ENCODE data around the gene COG8. TPM values are rescaled to one million over a fixed set of nuclear protein-coding genes. Genes with fewer than 3 reads are reported as not detected.

COG8 gene
- total RNA-seq, 4 donors from 2014 or later, result 24.0 to 36.0 (median 30.1) TPM

GRCh38 chr16:69348222-69348621 is 8.9 kb upstream of the COG8 start:
- H3K4me3 ChIP-seq, result no peak overlapping the region
- 85 to 88% methylated on average over 3 to 4 of the region's 6 CpGs for WGBS, 2 donors
- TF ChIP-seq, protein P1, sequence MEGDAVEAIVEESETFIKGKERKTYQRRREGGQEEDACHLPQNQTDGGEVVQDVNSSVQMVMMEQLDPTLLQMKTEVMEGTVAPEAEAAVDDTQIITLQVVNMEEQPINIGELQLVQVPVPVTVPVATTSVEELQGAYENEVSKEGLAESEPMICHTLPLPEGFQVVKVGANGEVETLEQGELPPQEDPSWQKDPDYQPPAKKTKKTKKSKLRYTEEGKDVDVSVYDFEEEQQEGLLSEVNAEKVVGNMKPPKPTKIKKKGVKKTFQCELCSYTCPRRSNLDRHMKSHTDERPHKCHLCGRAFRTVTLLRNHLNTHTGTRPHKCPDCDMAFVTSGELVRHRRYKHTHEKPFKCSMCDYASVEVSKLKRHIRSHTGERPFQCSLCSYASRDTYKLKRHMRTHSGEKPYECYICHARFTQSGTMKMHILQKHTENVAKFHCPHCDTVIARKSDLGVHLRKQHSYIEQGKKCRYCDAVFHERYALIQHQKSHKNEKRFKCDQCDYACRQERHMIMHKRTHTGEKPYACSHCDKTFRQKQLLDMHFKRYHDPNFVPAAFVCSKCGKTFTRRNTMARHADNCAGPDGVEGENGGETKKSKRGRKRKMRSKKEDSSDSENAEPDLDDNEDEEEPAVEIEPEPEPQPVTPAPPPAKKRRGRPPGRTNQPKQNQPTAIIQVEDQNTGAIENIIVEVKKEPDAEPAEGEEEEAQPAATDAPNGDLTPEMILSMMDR (IDR thresholded peaks at IDR 0.05), result no peak
- TF ChIP-seq POLR2A (IDR thresholded peaks at IDR 0.05), result no peak
- intact Hi-C loops (cut with DNase I), result no loop called here
- peaks cover 0 to 64% (median 0%) of the 10 kb centered on the region in 3 donors for H3K36me3 ChIP-seq
- H3K27me3 ChIP-seq, result no peaks in the 10 kb centered on the region
- DNase-seq, result no peak
- H3K4me1 ChIP-seq, result no peaks in the 10 kb centered on the region
- H3K27ac ChIP-seq, result no peak overlapping the region
- no peaks in the 10 kb centered on the region for H3K9me3 ChIP-seq

GRCh38 chr16:69346683-69347082 is 7.3 kb upstream of the COG8 start:
- Histone ChIP-seq H3K27me3 (no peaks in the 10 kb centered on the region), H3K4me1 (peaks cover 0 to 4% (median 0%) of the 10 kb centered on the region in 3 donors), H3K36me3 (peaks cover 0 to 65% (median 5%) of the 10 kb centered on the region in 3 donors), H3K9me3 (no peaks in the 10 kb centered on the region), H3K27ac (no peak overlapping the region), H3K4me3 (no peak overlapping the region)
- intact Hi-C loops (cut with DNase I), result no loop called here
- TF ChIP-seq, protein P1 (IDR thresholded peaks at IDR 0.05), result no peak
- TF ChIP-seq POLR2A (IDR thresholded peaks at IDR 0.05), result no peak
- 88 to 89% methylated on average over 6 of the region's 6 CpGs for WGBS, 2 donors
- no peak for DNase-seq

DNA sequence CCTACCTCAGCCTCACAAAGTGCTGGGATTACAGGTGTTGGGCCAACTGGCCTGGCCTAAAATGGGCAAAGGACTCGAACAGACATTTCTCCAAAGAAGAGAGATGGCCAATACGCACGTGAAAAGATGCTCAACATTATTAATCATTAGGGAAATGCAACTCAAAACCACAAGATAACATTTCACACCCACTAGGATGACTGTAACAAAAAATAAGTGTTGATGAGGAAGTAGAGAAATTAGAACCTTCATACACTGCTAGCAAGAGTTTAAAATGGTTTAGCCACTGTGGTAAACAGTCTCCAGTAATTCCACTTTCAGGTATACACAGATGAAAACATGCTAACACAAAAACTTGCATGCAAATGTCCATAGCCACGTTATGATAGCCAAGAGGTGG is 6.6 kb upstream of the COG8 start:
- Histone ChIP-seq H3K27me3 (no peaks in the 10 kb centered on the region), H3K4me1 (peaks cover under 1 to 11% (median 2%) of the 10 kb centered on the region in 3 donors), H3K27ac (no peak overlapping the region), H3K4me3 (no peak overlapping the region), H3K9me3 (no peaks in the 10 kb centered on the region), H3K36me3 (peaks cover 0 to 64% (median 5%) of the 10 kb centered on the region in 3 donors)
- no peak for DNase-seq
- TF ChIP-seq, protein P1 (IDR thresholded peaks at IDR 0.05), result no peak
- no peak for TF ChIP-seq POLR2A (IDR thresholded peaks at IDR 0.05)
- intact Hi-C loops (cut with DNase I), result no loop called here
- WGBS, 2 donors, result 47 to 74% methylated on average over 4 of the region's 4 CpGs

- Histone ChIP-seq H3K4me3 (no peak overlapping the region), H3K9me3 (no peaks in the 10 kb centered on the region), H3K4me1 (peaks cover 9 to 22% (median 10%) of the 10 kb centered on the region in 3 donors), H3K27ac (no peak overlapping the region), H3K36me3 (peaks cover 0 to 52% (median 5%) of the 10 kb centered on the region in 3 donors), H3K27me3 (no peaks in the 10 kb centered on the region)
- intact Hi-C loops (cut with DNase I), result no loop called here
- DNase-seq, result no peak
- 96 to 98% methylated on average over 5 of the region's 5 CpGs for WGBS, 2 donors
- TF ChIP-seq POLR2A (IDR thresholded peaks at IDR 0.05), result no peak
- TF ChIP-seq, protein P1 (IDR thresholded peaks at IDR 0.05), result no peak
Measured at GRCh38 chr16:69344171-69344570, 4.8 kb upstream of the COG8 start.

DNA sequence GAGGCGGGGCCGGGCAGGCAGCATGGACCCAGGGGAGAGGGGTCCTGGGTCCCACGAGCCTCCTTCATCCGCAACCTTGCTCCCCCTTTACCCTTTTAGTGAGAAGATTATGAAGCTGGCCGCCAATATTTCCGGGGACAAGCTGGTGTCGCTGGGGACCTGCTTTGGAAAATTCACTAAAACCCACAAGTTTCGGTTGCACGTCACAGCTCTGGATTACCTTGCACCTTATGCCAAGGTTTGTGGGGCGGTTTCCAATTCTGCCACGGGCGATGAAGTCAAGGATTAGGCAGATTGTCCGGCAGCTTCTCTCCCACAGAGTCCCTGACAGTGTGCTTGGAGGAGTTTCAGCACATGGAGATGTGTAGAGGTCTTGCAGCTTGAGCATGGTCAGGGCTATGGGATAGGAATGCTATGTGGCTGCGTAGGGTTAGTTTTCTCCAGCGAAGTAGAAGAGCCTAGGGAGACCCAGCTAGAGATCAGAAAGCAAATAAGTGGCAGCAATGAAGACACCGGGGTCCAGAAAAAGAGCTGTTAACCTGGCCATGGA is 806 bp upstream of the COG8 start:
- no peak for DNase-seq
- Histone ChIP-seq H3K4me1 (peaks cover 17 to 43% (median 24%) of the 10 kb centered on the region in 3 donors), H3K9me3 (no peaks in the 10 kb centered on the region), H3K36me3 (peaks cover 0 to 61% (median 9%) of the 10 kb centered on the region in 3 donors), H3K27me3 (no peaks in the 10 kb centered on the region), H3K27ac (peak overlapping the region; percentile 85 to 92 (median 89)), H3K4me3 (peak overlapping the region; percentile 70 to 93 (median 84))
- TF ChIP-seq, protein P1 (IDR thresholded peaks at IDR 0.05), result no peak
- no peak for TF ChIP-seq POLR2A (IDR thresholded peaks at IDR 0.05)
- intact Hi-C loops (cut with DNase I), result no loop called here
- WGBS, 2 donors, result 8 to 16% methylated on average over 5 to 15 of the region's 16 CpGs
